Iris pigment epithelial cell (primary cell): ENCODE data around the gene PLCH1.

ENCODE experiments used
- DNase-seq: peaks from one replicate; pipeline ENCODE4 v3.0.0-alpha.2; 2011; ENCODE audit warnings: low read depth

The PLCH1 gene, protein sequence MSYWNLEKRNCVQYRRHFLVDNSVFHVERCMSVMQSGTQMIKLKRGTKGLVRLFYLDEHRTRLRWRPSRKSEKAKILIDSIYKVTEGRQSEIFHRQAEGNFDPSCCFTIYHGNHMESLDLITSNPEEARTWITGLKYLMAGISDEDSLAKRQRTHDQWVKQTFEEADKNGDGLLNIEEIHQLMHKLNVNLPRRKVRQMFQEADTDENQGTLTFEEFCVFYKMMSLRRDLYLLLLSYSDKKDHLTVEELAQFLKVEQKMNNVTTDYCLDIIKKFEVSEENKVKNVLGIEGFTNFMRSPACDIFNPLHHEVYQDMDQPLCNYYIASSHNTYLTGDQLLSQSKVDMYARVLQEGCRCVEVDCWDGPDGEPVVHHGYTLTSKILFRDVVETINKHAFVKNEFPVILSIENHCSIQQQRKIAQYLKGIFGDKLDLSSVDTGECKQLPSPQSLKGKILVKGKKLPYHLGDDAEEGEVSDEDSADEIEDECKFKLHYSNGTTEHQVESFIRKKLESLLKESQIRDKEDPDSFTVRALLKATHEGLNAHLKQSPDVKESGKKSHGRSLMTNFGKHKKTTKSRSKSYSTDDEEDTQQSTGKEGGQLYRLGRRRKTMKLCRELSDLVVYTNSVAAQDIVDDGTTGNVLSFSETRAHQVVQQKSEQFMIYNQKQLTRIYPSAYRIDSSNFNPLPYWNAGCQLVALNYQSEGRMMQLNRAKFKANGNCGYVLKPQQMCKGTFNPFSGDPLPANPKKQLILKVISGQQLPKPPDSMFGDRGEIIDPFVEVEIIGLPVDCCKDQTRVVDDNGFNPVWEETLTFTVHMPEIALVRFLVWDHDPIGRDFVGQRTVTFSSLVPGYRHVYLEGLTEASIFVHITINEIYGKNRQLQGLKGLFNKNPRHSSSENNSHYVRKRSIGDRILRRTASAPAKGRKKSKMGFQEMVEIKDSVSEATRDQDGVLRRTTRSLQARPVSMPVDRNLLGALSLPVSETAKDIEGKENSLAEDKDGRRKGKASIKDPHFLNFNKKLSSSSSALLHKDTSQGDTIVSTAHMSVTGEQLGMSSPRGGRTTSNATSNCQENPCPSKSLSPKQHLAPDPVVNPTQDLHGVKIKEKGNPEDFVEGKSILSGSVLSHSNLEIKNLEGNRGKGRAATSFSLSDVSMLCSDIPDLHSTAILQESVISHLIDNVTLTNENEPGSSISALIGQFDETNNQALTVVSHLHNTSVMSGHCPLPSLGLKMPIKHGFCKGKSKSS (N-terminal part only)

DNA sequence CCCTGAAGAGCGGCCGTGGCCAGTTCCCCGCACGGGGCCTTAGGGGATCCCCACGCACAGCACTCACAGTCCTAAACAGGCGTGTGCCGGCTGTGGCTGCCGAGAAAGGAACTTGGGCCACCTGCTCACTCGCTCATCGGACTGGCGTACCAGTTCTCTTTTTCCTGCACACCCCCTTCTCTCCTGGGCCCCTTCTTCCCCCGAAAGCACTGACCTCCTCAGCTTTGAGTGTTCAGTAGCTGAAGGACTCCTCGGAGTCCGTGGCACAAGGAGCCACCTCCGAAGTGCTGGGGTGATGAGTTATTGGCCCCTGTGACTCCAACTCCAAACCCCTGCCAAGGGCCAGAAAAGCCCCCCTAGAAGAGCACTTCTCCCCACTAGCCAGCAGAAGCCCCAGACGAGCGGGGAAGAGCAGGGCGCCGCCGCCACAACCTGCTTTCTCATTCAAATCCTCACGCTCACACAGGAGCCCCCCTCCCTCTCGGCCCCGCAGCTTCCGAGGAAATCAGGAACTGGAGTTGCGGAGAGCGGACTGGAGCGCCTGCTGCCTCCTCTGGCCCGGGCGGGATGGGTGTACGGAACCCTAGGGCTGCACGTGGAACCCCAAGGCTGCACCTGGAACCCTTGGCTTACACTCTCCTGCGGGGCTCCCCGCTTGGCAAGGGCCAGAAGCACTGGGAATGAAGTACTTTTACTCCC is at the start of gene PLCH1:
Gene PLCH1 (minus strand): TSS at position 446 of the 699 bp plus-strand sequence. CDS start 40,847 bp downstream, outside the sequence.
- peak; percentile 67 for DNase-seq

DNA sequence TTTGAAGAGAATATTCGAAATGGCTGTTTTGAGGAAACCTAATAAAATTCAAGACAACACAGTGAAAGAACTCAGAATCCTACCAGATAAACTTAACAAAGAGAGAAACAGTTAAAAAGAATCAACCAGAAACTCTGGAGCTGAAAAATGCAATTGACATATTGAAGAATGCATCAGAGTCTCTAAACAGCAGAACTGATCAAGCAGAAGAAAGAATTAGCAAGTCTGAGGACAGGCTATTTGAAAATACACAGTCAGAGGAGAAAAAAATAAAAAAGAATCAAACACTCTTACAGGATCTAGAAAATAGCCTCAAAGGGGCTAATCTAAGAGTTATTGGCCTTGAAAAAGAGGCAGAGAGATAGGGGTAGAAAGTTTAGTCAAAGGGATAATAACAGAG is 47.7 kb upstream of the PLCH1 start:
- DNase-seq = no peak

DNA sequence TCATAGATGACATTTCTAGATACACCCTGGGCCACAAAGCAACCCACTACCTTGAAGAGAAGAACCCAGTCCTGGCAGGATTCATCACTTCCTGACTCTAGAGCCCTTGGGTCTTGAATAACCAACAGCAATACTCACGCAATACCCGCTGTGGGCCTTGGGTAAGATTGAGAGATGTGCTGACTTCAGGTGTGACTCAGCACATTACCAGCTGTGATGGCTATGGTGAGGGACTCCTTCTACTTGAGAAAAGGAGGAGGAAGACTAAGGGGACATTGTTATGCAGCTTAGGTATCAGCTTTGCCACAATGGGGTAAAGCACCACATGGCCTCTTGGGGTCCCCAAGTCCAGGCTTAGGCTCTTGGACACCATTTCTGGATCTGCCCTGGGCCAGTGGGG is 46.3 kb upstream of the PLCH1 start:
- DNase-seq = peak; percentile 48

DNA sequence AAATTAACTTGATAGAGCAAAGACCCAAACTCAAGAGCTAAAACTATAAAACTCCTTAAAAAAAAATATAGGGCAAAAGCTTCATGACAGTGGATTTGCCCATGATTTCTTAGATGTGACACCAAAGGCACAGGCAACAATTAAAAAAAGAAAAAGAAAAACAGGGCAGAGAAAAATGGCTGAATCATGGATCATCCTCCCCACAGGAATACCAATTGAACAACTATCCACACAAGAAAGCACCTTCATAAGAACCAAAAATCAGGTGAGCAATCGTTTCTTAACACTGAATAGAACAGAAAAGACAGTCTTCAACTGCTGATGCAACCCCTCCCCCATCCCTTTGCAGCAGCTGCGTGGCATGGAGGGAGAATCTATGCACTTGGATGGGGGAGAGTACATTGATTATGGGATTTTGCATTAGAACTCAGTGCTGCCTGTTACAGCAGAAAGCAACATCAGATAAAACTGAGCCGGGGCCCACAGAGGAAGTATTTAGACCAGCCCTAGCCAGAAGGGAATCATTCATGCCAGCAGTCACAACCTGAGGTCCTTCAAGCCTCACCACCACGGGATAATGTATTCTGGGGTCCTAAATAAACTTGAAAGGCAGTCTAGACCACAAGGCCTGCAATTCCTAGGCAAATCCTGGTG is 45.5 kb upstream of the PLCH1 start:
- DNase-seq = no peak

DNA sequence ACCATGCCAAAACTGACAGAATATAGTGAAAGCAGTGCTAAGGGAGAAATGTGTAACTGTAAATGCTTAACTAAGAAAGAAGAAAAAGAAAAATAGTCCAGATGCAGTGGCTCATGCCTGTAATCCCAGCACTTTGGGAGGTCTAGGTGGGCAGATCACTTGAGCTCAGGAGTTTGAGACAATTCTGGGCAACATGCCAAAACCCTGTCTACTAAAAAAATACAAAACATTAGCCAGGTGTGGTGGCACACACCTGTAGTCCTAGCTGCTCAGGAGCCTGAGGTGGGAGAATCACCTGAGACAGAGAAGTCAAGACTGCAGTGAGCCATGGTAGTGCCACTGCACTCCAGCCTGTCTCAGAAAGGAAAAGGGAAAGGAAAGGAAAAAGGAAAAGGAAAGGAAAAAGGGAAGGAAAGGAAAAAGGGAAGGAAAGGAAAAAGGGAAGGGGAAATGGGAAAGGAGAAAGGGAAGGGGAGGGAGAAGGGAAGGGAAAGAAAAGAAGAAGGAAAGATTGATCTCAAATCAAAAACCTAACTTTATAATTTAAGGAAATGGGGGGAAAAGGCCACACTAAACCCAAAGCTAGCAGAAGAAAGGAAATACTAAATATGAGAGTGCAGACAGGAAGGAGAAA is 40.9 kb upstream of the PLCH1 start:
- no peak for DNase-seq

DNA sequence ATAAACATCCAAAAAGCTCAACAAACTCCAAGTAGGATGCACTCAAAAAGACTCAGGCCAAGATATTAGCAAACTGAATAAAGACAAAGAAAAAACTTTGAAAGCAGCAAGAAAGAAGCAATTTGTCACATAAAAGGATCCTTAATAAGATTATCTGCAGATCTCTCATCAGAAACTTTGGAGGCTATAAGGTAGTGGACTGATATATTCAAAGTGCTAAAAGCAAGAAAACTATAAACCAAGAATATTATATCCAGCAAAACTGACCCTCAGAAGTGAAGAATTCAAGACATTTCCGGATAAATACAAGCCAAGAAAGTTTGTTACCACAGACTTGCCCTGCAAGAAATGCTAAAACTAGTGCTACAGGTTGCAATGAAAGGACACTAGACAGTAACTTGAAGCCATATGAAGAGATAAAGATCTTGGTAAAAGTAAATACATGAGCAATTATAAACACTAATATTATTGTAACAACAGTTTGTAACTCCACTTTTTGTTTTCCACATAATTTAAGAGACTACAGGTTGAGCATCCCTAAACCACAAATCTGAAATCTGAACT is 37.6 kb upstream of the PLCH1 start:
- DNase-seq = no peak

DNA sequence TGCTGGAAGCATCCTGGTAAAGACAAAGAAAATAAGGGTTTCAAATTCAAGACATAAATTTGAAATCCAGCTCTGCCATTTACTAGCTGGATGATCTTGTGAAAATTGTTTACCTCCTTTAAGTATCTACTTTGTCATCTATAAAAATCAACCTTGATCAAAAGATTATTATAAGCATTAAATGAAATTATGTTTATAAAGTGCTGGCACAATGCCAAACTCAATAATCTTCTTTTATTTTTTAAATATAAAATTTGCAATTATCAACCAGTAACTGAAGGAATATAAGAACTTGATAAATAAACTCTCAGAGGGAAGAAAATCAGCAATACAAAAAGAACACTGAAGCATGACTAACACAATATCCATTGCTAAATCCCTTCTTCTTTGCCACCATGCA is 35.4 kb upstream of the PLCH1 start:
- DNase-seq = no peak

DNA sequence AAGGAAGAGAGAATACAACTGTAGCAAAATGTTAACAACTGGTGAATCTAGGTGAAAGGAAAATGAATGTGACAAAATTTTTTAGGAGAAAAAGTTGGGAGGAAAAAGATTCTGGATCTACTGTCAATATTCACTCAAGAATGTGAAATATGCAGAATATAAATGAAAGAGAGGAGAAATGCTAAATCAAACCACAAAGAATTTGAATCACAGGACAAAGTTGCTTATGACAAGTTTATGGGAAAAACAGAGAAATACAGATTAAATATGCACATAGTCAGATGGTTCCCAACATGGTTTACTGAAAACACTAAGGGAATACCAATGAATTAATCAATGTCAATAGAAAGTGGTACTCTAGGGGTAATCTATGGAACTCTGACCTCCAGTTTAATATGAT is 33.6 kb upstream of the PLCH1 start:
- peak; percentile 43 for DNase-seq

DNA sequence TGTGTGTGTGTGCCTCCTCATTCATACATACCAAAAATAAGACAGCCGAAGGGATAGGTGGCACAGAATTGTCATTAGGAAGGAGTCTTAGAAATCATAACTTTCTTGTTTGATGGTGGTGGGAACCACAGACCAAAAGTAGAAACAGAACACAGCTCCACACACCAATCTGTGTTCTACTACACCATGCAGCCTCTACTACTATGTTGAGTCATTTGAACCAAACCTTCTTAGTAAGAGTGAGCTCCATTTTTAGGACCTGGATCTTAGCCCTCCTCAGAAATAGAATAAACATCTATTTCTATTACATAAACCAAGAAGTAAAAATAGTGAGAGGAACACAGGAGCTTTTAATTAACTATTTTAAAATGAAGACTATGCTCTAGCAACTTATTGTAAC is 27.9 kb upstream of the PLCH1 start:
- no peak for DNase-seq

DNA sequence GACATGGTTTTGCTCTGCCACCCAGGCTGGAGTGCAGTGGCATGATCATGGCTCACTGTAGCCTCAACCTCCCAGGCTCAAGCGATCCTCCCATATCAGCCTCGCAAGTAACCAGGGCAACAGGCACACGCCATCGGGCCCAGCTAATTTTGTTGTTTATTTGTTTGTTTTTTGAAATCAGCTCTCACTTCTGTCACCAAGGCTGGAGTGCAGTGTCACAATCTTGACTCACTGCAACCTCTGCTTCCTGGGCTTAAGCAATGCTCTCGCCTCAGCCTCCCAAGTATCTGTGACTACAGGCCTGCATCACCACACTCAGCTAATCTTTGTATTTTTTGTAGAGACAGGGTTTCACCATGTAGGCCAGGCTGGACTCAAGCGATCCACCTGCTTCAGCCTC is 26.3 kb upstream of the PLCH1 start:
- DNase-seq = no peak

DNA sequence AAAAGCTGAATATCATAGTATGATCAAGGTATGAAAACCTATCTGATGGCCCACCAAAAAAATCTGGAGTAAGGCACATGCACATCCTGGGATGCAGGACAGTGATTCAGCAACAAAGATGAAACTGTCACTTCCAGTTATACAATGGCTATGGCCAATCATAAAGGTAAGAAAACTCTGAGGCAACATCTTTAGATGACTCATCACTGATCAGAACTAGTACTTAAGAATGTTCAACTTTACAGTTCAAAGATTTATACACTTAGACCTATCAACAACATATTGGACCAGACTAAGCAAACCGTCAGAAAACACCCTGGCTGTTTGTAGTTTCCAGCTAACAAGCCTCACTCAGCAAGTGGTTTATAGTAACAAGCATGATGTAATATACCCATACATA is 21.3 kb upstream of the PLCH1 start:
- DNase-seq = peak; percentile 74

DNA sequence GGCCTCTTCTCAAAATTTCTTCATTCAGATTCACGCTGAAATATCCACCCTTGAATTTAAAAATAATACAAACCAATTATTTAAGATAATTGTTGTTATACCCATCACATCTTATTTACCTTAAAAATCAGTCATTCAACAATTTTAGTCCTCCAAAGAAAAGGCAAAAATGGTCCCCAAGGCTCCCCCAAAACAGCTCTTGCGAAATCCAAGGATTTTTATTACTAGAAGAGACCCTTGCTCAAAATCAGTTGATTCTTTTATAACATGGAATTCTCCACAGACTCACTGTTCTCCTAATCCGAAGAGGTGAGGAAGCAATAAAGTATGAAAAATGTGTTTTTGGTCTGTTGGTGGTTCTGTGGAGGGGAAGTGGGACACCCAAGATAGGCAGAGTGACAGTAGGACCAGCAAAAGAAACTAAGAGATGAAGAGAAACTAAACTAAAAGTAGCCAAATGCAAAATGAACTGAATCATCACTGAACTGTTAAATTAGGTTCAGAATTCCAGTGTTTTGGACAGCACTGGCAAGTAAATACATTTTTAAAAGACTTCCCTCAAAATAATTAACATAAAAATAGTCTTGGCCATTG is 19.1 kb upstream of the PLCH1 start:
- DNase-seq = no peak

DNA sequence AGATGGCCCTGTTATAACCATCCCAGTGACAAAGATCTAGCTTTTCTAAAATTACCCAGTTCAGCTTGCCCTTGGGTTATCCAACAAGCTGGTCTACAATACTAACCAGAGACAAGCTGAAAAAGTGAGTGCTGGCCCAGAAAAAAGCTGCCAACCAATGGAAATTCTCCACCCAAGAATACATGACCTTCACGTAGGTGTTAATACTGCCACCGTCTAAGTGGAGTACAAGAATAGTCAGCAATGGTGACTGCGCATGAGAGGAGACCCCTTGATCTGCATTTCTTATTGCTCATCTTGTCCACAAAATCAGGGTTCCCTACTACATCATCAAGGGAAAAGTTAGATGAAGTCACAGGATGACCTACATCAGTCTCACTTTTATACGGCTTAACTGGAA is 15.8 kb upstream of the PLCH1 start:
- DNase-seq = no peak

DNA sequence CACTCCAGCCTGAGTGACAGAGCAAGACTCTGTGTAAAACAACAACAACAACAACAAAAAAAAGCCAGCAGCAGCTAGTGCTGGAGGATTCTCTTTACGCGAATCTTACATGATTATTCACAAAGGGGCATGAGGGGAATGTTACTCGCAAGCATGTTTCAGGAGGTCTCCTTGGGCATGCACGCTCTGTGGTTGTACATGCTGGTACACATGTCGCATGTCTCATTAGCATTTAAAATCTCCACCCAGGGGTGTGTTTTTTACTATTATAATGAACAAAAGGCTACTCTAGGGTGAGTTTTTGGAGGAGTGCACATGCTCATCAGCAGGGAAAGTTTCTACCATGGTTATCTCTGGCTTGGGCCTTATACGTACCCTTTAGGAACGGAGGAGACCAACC is 12.7 kb upstream of the PLCH1 start:
- no peak for DNase-seq

DNA sequence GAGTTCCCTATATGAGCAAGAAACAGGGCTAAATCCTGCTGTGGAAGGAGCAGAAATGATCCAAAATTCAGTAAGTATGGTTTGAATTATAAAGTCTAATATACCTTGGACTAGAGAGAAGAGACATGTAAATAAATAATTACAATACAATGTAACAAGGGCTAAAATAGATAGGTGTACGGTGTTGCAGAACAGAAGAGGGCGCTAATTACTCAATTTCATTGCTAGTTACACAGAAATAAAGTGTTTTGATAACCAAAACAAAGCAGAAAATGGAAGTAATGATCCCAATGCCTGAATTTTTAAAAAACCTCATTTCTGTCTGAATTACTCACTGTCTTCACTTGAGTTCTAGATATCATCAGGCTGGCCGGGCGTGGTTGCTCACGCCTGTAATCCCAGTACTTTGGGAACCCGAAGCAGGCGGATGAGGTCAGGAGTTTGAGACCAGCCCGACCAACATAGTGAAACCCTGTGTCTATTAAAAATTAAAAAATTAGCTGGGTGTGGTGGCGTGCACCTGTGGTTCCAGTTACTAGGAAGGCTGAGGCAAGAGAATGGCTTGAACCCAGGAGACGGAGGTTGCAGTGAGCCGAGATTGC is 8.3 kb upstream of the PLCH1 start:
- peak; percentile 49 for DNase-seq

DNA sequence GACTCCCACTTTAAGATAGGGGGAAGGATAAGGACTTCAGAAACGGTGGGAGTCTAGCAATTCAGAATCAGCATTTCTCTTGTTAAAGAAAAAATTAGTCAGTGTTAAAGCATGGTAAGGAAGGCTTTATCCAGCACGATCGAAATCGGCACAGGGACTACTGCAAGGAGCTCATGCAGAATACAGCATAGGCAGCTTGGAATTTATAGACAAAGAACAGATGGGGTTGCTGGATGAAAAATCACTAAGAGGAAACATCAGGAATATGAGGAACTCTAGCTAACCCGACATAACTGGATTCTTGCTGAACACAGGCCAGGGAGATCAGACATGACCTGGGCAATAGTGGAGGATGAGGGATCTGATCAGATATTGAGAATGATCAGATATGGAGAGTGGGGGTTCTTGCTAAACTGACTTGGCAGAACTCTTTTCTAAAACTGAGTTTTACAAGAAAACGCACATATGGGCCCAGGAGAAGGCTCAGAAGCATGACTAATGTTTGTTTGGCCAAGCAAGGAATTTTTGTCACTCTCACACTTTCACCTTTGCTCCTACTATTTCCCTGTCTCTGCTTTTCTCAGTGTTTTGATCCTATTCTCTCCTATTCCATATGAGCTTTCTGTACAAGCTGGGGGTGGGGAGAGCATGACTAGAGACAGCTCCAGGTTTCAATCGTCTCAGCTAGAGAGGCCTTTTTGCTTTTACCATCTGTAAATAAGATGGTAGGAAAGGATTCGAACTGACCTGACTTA is 3.9 kb upstream of the PLCH1 start:
- DNase-seq = peak; percentile 15

DNA sequence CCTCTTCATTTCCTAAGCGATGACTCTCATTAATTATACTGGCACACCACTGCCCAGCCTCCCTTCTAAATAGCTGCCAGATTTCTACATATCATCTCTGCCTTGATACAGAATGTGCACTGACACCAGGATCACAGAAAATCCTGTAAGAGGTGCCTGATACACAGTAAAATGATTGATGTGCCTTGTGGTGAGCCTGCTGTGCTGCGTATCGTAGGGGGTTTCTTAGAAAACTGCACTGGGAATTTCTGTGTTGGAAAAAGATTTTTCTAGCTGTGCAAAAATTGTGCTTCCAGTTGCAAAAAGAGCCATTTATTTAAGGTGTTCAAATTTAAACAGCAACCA is 3.0 kb upstream of the PLCH1 start:
- DNase-seq = no peak

DNA sequence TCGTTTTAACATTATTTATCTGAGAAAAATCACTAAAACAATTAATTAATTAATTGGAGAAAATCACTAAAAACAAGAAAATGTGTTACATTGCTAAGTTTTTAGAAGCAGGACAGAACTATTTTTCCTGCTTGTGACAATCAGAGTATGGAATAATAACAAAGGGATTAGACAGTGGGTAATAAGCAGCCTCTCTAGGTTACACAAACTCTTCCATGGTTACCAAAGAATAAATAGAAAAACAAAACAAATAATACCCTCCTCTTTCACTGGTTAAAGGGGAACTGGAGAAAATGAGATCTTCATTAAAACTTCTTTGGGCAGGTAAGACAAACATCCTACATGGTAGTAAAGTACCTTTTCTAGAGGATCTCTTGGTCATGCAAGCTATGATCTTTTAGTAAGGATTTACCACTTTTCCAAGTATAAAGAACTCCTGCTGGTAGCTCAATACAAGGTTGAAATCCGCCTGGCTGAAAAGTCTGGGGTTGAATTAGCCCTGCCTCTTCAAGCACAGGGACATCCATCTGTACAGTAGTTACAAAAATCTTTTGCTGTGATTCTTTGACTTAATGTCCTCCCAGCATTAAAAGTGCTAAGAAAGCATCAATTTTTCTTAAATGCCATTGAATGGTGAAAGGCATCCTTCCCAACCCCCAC is 2.5 kb upstream of the PLCH1 start:
- DNase-seq = no peak
